SK-N-MC (cell line): Measurements from ENCODE around the gene SMC6.

ENCODE experiments used
- EZH2 ChIP-seq: fragments of 200-600 bp; sonication (generic); IDR thresholded peaks from one replicate; pipeline ENCODE4 v1.6.1; 2017; ENCODE audit warnings: antibody characterized with exemption
- FOXP2 ChIP-seq: optimal IDR thresholded peaks from 2 replicates; pipeline ENCODE3; 2011; ENCODE audit warnings: mild to moderate bottlenecking, moderate library complexity; ENCODE audit not compliant: insufficient read depth; ENCODE audit errors: extremely low read length, control extremely low read depth
- POLR2AphosphoS5 ChIP-seq: IDR thresholded peaks from 2 replicates; pipeline ENCODE4 v1.6.1; 2012; ENCODE audit warnings: mild to moderate bottlenecking, low read depth, low read length, borderline replicate concordance

DNA sequence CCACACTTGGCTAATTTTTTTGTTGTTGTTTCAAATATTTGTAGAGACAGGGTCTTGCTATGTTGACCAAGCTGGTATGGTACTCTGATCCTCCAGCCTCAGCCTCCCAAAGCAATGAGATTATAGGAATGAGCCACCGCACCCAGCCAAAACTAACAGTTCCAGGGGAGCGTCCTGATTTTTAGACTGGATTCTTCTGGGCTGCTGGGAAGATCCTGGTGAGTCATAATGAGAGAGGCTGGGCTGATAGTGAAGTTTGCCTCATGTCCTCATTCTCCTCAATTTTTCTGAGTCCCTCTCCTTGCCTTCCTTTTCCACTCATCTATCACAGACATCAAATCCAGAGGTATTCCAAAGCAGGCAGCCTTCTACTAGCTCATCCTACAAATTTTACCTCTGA is 131.8 kb downstream of the SMC6 start:
- TF ChIP-seq EZH2 (no peak), POLR2AphosphoS5 (no peak), FOXP2 (no peak)
